DMS153 (cell line): ENCODE results near the gene FRMPD1.
"Not testable (repeated sequence)": the region's sequence is repeated elsewhere in the genome, so short reads cannot be mapped to it uniquely, and the experiment has no call there.

Experiments used
- DNase-seq: peaks from one replicate; lab custom pipeline; 2025; lab: John Stamatoyannopoulos, UW

FRMPD1 gene

GRCh38 chr9:37740128-37740527 lies 89.4 kb downstream of the FRMPD1 start:
- no peak for DNase-seq

GRCh38 chr9:37740631-37741328 lies 90.0 kb downstream of the FRMPD1 start:
- DNase-seq = no peak

DNA sequence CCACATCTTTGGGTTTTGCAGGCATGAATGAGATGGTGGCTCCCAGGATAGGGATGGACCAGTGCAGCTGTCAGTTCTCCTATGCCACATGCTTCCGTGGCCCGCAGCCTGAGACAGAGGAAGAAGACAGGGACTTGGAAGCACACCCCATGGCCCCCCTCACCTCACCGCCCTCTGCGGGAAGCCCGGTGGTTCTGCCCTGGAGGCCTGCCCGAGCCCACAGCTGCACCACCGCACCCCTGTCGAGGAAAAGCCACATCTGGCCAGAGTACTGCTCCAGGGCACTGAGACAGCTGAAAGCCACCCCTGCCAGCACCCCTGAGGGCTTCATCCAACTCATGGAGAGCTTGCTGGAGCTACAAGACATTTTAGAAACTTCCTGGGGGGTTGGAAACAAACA lies 95.2 kb downstream of the FRMPD1 start:
- DNase-seq = no peak

GRCh38 chr9:37746448-37747270 lies 95.9 kb downstream of the FRMPD1 start:
- no peak for DNase-seq

DNA sequence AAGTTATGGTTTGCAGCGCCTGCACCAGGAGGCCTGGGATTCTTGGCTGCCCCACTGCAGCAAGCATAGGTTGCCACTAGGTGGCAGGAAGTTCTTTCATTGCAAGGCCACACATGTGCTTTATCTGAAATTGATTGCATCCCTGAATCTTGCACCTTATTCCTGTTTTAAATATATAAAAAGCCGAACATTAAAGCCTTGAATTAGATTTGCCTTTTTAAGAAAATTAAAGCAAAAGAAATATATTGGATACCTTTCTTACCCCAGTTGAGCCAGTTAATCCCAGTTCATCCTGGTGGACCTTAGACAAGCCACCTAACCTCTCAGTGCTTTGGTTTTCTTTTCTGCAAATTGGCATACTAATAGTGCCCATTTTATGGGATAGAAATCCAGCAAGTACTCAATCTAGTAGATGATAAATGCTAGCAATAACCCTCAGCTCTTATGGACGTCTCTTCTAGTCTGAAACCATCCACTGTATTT lies 96.6 kb downstream of the FRMPD1 start:
- peak; percentile 25 for DNase-seq

GRCh38 chr9:37749129-37749528 lies 98.4 kb downstream of the FRMPD1 start:
- no peak for DNase-seq

DNA sequence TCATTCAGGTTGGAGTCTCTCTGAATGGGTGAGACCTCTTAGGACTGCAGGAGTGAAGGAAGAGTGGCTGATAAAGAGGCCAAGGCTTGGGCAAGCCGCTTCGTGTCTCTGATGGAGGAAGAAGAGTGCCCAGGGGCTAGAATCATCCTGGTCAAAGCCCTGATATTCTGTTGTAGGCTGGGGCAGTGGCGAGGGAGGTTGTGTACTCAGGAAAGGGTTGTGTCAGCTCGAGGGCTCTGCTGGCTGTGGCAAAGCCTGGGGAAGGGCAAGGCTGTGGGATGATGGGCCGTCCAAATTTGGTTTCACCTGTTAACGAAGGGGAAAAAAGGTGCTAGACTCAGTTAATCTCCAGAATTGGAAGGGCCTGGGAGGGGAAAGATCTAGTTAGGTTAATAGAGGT lies 100.4 kb downstream of the FRMPD1 start:
- no peak for DNase-seq

GRCh38 chr9:37751704-37752103 lies 101.0 kb downstream of the FRMPD1 start:
- not testable (repeated sequence) for DNase-seq

GRCh38 chr9:37752112-37752511 lies 101.4 kb downstream of the FRMPD1 start:
- not testable (repeated sequence) for DNase-seq

DNA sequence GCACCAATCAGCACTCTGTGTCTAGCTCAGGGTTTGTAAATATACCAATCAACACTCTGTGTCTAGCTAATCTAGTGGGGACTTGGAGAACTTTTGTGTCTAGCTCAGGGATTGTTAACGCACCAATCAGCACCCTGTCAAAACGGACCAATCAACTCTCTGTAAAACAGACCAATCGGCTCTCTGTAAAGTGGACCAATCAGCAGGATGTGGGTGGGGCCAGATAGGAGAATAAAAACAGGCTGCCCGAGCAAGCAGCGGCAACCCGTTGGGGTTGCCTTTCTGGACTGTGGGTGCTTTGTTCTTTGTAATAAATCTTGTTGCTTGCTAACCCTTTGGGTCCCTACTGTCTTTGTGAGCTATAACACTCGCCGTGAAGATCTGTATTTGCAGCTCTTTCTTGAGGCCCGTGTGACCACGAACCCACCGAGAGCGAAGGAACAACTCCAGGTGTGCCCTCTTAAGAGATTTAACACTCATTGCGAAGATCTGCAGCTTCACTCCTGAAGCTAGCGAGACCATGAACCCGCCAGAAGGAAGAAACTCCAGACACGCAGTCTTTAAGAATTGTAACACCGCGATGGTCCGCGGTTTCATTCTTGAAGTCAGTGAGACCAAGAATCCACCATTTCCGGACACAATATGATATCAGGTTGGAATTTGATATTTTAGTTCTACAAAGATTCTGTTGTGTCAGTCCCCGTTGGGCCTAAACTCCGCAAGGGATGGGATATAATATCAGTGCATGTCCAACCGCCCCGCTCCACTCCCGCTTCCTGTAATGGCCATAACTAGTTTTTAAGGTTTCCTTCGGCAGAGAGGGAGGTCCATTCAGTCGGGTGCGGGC lies 102.1 kb downstream of the FRMPD1 start:
- DNase-seq = no peak

DNA sequence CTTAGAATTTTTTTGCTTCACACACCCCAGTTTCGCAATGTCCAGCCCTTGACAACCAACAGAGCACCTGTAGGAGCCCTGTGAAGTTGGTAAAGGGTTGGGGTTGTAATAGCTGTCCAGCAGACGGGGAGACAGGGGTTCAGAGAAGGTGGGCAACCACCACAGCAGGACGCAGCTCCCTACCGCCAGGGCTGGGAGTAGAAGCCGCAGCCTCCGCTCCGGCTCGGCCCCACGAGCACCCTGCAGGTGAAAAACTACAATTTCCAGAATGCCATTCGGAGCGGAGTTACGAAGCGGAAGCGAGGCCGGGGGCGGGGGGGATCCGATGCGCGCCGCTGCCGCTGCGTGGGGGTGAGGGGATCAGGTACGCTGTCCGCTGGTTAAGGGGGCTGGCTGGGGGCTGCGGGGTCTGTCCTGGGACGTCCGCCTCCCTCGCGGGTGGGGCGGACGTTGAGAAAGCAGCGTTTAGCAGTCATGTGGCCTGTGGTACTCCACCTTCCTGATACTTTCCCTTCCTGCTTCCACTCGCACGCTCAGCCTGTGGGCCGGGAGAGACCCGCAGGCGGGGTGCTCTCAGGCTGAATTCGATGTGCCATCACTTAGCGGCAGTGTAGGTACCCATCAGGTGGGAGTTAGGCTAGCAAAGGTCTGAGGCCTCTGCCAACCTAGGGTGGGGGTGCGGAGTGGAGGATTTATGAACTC lies 102.9 kb downstream of the FRMPD1 start, which contains the start of gene TRMT10B:
Gene TRMT10B (plus strand): TSS at position 317 of the 702 bp plus-strand sequence. CDS start 8,127 bp downstream, outside the sequence.
- peak; percentile 19 for DNase-seq

DNA sequence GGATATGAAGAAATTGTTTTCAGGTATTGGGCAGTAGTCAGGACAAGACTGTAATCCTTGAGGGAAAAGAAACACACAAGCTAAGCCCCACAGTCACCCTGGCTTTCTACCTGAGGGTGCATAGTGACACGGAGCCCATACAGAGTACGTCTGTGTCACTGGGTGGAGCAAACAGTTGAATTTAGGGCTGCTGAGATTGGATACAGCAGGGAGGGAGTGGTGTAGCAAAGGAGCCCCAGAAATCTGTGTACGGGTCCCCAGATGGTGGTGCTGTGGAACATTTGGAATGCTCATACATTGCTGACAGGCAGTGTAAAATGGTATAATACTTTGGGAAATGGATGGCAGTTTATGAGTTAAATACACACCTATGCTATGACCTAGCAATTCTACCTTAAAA lies 108.0 kb downstream of the FRMPD1 start:
- no peak for DNase-seq

GRCh38 chr9:37760416-37761161 lies 109.8 kb downstream of the FRMPD1 start:
- DNase-seq = no peak

DNA sequence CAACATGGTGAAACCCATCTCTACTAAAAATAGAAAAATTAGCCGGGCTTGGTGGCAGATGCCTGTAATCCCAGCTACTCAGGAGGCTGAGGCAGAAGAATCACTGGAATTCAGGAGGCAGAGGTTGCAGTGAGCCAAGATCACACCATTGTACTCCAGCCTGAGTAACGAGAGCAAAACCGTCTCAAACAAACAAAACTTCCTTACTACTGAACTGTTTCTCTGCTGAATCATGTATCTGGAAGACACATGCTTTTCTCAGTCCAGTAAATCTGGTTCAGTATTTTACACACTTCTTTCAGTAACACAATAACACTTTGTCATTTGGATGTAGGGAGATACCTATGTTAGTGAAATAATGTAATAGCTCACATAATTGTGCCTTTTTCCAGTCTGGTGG lies 110.8 kb downstream of the FRMPD1 start:
- no peak for DNase-seq

DNA sequence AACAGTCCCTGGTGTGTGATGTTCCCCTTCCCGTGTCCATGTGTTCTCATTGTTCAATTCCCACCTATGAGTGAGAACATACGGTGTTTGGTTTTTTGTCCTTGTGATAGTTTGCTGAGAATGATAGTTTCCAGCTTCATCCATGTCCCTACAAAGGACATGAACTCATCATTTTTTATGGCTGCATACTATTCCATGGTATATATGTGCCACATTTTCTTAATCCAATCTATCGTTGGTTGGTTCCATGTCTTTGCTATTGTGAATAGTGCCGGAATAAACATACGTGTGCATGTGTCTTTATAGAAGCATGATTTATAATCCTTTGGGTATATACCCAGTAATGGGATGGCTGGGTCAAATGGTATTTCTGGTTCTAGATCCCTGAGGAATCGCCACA lies 114.5 kb downstream of the FRMPD1 start:
- not testable (repeated sequence) for DNase-seq

GRCh38 chr9:37769306-37769705 lies 118.6 kb downstream of the FRMPD1 start:
- no peak for DNase-seq

DNA sequence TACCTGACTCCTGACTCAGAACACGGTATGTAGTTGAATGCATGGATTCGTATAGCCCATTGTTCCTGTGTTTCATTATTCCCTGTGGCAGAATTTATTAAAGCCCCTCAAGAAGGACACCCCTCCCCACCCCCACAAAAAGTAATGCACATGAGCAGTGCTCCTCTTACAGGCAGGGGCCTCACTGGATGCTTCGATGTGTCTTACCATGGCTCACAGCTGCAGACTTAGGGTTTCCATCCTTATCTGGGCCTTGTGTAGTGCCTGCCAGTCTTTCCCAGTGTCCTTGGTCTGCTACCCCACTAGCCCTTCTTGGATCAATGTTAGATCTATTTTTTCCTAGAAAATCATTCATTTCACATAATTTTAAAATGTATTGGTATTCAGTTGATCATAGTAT lies 119.2 kb downstream of the FRMPD1 start:
- DNase-seq = no peak

GRCh38 chr9:37775216-37775919 lies 124.6 kb downstream of the FRMPD1 start:
- no peak for DNase-seq

- DNase-seq = no peak
Measured at GRCh38 chr9:37776328-37776727, 125.6 kb downstream of the FRMPD1 start.

DNA sequence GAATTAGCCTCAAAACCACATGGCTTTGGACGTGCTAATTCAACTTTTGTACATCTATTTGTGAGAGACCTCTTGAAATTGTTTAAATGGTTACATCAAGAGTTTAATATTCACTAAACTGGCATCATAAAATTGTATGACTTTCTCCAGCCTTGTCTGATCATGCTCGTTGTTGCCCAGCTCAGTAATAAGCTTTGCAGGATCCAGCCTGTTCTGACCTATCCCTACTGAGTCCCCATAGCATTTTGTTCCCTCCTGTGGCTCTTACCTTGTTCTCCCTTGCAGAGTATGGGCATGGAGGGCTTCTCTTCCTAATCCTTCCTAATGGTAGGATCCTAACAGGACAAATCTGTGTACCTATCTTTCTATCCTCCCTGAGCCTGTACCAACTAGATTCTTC lies 127.8 kb downstream of the FRMPD1 start:
- no peak for DNase-seq
